Loucy (cell line): Measurements from ENCODE around the gene PLCG2.

Experiments
- H2AFZ ChIP-seq: fragments of 200-600 bp; sonication (generic); 2 replicates; pipeline ENCODE4 v1.6.0; 2016; ENCODE audit warnings: antibody characterized with exemption, mild to moderate bottlenecking, low read length, moderate library complexity
- H3F3A ChIP-seq: fragments of 200-600 bp; 2 replicates; pipeline ENCODE4 v1.6.0; 2016; ENCODE audit warnings: antibody characterized with exemption, low read depth, mild to moderate bottlenecking
- H3K27me3 ChIP-seq: fragments of 200-600 bp; sonication (generic); 2 replicates; pipeline ENCODE4 v1.6.1; 2014; ENCODE audit warnings: low read length, mild to moderate bottlenecking; ENCODE audit not compliant: insufficient read depth, poor library complexity, severe bottlenecking
- H3K36me3 ChIP-seq: fragments of 200-600 bp; sonication (generic); 2 replicates; pipeline ENCODE4 v1.6.1; 2016; ENCODE audit warnings: low read length; ENCODE audit not compliant: insufficient read depth
- H3K4me1 ChIP-seq: fragments of 200-600 bp; sonication (generic); 2 replicates; pipeline ENCODE4 v1.5.1; 2014; ENCODE audit warnings: low read length, mild to moderate bottlenecking; ENCODE audit not compliant: insufficient read depth, poor library complexity, severe bottlenecking
- H3K4me2 ChIP-seq: fragments of 200-600 bp; sonication (generic); 2 replicates; pipeline ENCODE4 v1.6.0; 2014; ENCODE audit warnings: antibody characterized with exemption, low read length, low read depth, mild to moderate bottlenecking; ENCODE audit not compliant: poor library complexity, severe bottlenecking
- H3K4me3 ChIP-seq: fragments of 200-600 bp; sonication (generic); 2 replicates; pipeline ENCODE4 v1.5.1; 2014; ENCODE audit warnings: low read length, mild to moderate bottlenecking, mixed read lengths; ENCODE audit not compliant: poor library complexity, severe bottlenecking
- H3K79me2 ChIP-seq: fragments of 200-600 bp; sonication (generic); 2 replicates; pipeline ENCODE4 v1.6.1; 2014; ENCODE audit warnings: low read length; ENCODE audit not compliant: insufficient read depth
- H3K9ac ChIP-seq: fragments of 200-600 bp; sonication (generic); 2 replicates; pipeline ENCODE4 v1.6.0; 2014; ENCODE audit warnings: mild to moderate bottlenecking, low read depth, low read length, moderate library complexity; ENCODE audit not compliant: poor library complexity, severe bottlenecking
- H3K9me2 ChIP-seq: fragments of 200-600 bp; sonication (generic); replicated peaks from 2 replicates; pipeline ENCODE4 v1.6.1; 2016; ENCODE audit warnings: low read depth, low read length, mixed read lengths
- H3K9me3 ChIP-seq: fragments of 200-600 bp; sonication (generic); 2 replicates; pipeline ENCODE4 v1.6.1; 2014; ENCODE audit warnings: mild to moderate bottlenecking, antibody characterized with exemption, low read length, low read depth; ENCODE audit not compliant: insufficient read depth
- H4K20me1 ChIP-seq: fragments of 200-600 bp; sonication (generic); 2 replicates; pipeline ENCODE4 v1.6.0; 2014; ENCODE audit warnings: antibody characterized with exemption, low read length, mild to moderate bottlenecking; ENCODE audit not compliant: insufficient read depth, poor library complexity, severe bottlenecking
- CTCF ChIP-seq: fragments of 200-600 bp; sonication (generic); conservative IDR thresholded peaks from 2 replicates; pipeline ENCODE4 v1.5.1; 2014; ENCODE audit warnings: mild to moderate bottlenecking, antibody characterized with exemption, low read length
- EZH2phosphoT487 ChIP-seq: fragments of 200-600 bp; IDR thresholded peaks from 2 replicates; pipeline ENCODE4 v1.6.1; 2018; ENCODE audit warnings: antibody characterized with exemption, mild to moderate bottlenecking, moderate library complexity, borderline replicate concordance

Gene PLCG2

GRCh38 chr16:81796035-81796434 is 16.9 kb downstream of the PLCG2 start:
- H3K4me1 ChIP-seq: peaks cover 36% of the 10 kb centered on the region
- TF ChIP-seq EZH2phosphoT487 (no peak), CTCF (no peak)
- H4K20me1 ChIP-seq: no peaks in the 10 kb centered on the region
- no peak overlapping the region for H3K4me3 ChIP-seq
- H3K36me3 ChIP-seq: no peaks in the 10 kb centered on the region
- no peaks in the 10 kb centered on the region for H3K9me3 ChIP-seq
- no peaks in the 10 kb centered on the region for H3F3A ChIP-seq
- peak overlapping the region; percentile 71 for H3K9ac ChIP-seq
- no peaks in the 10 kb centered on the region for H3K9me2 ChIP-seq
- no peak overlapping the region for H2AFZ ChIP-seq
- peak overlapping the region; percentile 74 for H3K4me2 ChIP-seq
- peaks cover 22% of the 10 kb centered on the region; the same call in 1 of the 2 replicates for H3K79me2 ChIP-seq
- H3K27me3 ChIP-seq: no peaks in the 10 kb centered on the region

GRCh38 chr16:81796583-81797346 is 17.7 kb downstream of the PLCG2 start:
- TF ChIP-seq EZH2phosphoT487: no peak
- no peak for TF ChIP-seq CTCF
- Histone ChIP-seq H3K36me3 (no peaks in the 10 kb centered on the region), H2AFZ (no peak overlapping the region), H3K4me1 (peaks cover 36% of the 10 kb centered on the region), H3K9me2 (no peaks in the 10 kb centered on the region), H3K4me3 (no peak overlapping the region), H3F3A (no peaks in the 10 kb centered on the region), H3K27me3 (no peaks in the 10 kb centered on the region), H3K9ac (peak overlapping the region; percentile 71), H3K4me2 (peak overlapping the region; percentile 74), H4K20me1 (no peaks in the 10 kb centered on the region), H3K79me2 (peaks cover 20% of the 10 kb centered on the region; the same call in 1 of the 2 replicates), H3K9me3 (no peaks in the 10 kb centered on the region)

GRCh38 chr16:81797443-81797842 is 18.4 kb downstream of the PLCG2 start:
- no peak for TF ChIP-seq EZH2phosphoT487
- TF ChIP-seq CTCF: no peak
- no peak overlapping the region for H3K4me3 ChIP-seq
- H3K4me1 ChIP-seq: peaks cover 36% of the 10 kb centered on the region
- no peaks in the 10 kb centered on the region for H3K27me3 ChIP-seq
- no peak overlapping the region for H2AFZ ChIP-seq
- peak overlapping the region; percentile 71 for H3K9ac ChIP-seq
- H3K79me2 ChIP-seq: peaks cover 20% of the 10 kb centered on the region; the same call in 1 of the 2 replicates
- H4K20me1 ChIP-seq: no peaks in the 10 kb centered on the region
- no peaks in the 10 kb centered on the region for H3F3A ChIP-seq
- peak overlapping the region; percentile 74 for H3K4me2 ChIP-seq
- H3K36me3 ChIP-seq: no peaks in the 10 kb centered on the region
- H3K9me2 ChIP-seq: no peaks in the 10 kb centered on the region
- no peaks in the 10 kb centered on the region for H3K9me3 ChIP-seq
